Urinary bladder (tissue), 4 donors: ENCODE measurements around the gene GGA2. TPM values are rescaled to one million over a fixed set of nuclear protein-coding genes. Genes with fewer than 3 reads are reported as not detected.

Source experiments
- DNase-seq: peaks from one replicate; pipeline ENCODE4 v3.0.0-alpha.2; 2015; ENCODE audit errors: extremely low spot score
- H3K27ac ChIP-seq: one replicate; pipeline ENCODE4 v1.5.1; 2013; ENCODE audit warnings: low read depth, mild to moderate bottlenecking, moderate library complexity
- H3K36me3 ChIP-seq: one replicate; pipeline ENCODE4 v1.6.1; 2013; ENCODE audit warnings: mild to moderate bottlenecking, moderate library complexity; ENCODE audit not compliant: insufficient read depth
- H3K4me1 ChIP-seq: one replicate; pipeline ENCODE4 v1.6.1; 2013; ENCODE audit warnings: mild to moderate bottlenecking, moderate library complexity; ENCODE audit not compliant: insufficient read depth
- H3K4me3 ChIP-seq: one replicate; pipeline ENCODE4 v1.5.1; 2013; ENCODE audit warnings: low read depth, low read length
- WGBS: extraction: QIAGEN DNeasy Blood & Tissue Kit; methylation state at CpG from one replicate; pipeline ENCODE4 v1.1.7; 2013; 5-methylcytosine and 5-hydroxymethylcytosine counted together
- polyA plus RNA-seq: library from polyadenylated mRNA; stranded (reverse); fragments of 200-250 nt; gene quantifications from one replicate; pipeline ENCODE4 v1.2.3, GENCODE V29; 2013
- small RNA-seq: library from RNA; depleted of rRNA; stranded (forward); fragments of <200 nt; gene quantifications from one replicate; pipeline ENCODE3, GENCODE V24; 2014
- total RNA-seq: library from RNA; depleted of rRNA; stranded (reverse); fragments of >200 nt; gene quantifications from one replicate; pipeline ENCODE4 v1.2.3, GENCODE V29; 2014
- donor health status: healthy with polysubstance abuse.
- donor health status: healthy.

GGA2 gene
- total and polyA plus RNA-seq, 2 donors = 23.4 to 43.7 TPM

GRCh38 chr16:23428351-23428750 lies 81.9 kb downstream of the GGA2 start:
- no peak for DNase-seq
- no peaks in the 10 kb centered on the region for H3K36me3 ChIP-seq
- WGBS = 84% methylated on average over 2 of the region's 2 CpGs
- H3K27ac ChIP-seq = no peak overlapping the region
- H3K4me3 ChIP-seq = no peak overlapping the region
- no peaks in the 10 kb centered on the region for H3K4me1 ChIP-seq

GRCh38 chr16:23424292-23424958 lies 85.9 kb downstream of the GGA2 start:
- Histone ChIP-seq H3K4me3 (no peak overlapping the region), H3K27ac (peak overlapping the region; percentile 32), H3K36me3 (no peaks in the 10 kb centered on the region), H3K4me1 (no peaks in the 10 kb centered on the region)
- DNase-seq = no peak
- 79% methylated on average over 14 of the region's 14 CpGs for WGBS

GRCh38 chr16:23423496-23424049 lies 86.7 kb downstream of the GGA2 start:
- no peaks in the 10 kb centered on the region for H3K4me1 ChIP-seq
- peak; percentile 53 for DNase-seq
- H3K36me3 ChIP-seq = no peaks in the 10 kb centered on the region
- H3K4me3 ChIP-seq = no peak overlapping the region
- peak overlapping the region; percentile 87 for H3K27ac ChIP-seq
- 12% methylated on average over 11 of the region's 11 CpGs for WGBS

- Histone ChIP-seq H3K36me3 (peaks cover 2% of the 10 kb centered on the region), H3K4me3 (no peak overlapping the region), H3K27ac (no peak overlapping the region), H3K4me1 (no peaks in the 10 kb centered on the region)
- WGBS = 72% methylated on average over 5 of the region's 5 CpGs
- no peak for DNase-seq
Observed at GRCh38 chr16:23420011-23420410, 90.3 kb downstream of the GGA2 start.

GRCh38 chr16:23416816-23417215 lies 93.5 kb downstream of the GGA2 start:
- no peak for DNase-seq
- Histone ChIP-seq H3K27ac (no peak overlapping the region), H3K4me1 (no peaks in the 10 kb centered on the region), H3K36me3 (peaks cover 2% of the 10 kb centered on the region), H3K4me3 (no peak overlapping the region)
- WGBS = 91% methylated on average over 7 of the region's 7 CpGs

- WGBS = 93% methylated on average over 6 of the region's 6 CpGs
- Histone ChIP-seq H3K27ac (no peak overlapping the region), H3K36me3 (peaks cover 2% of the 10 kb centered on the region), H3K4me1 (no peaks in the 10 kb centered on the region), H3K4me3 (no peak overlapping the region)
- DNase-seq = no peak
Observed at GRCh38 chr16:23414731-23415130, 95.6 kb downstream of the GGA2 start.

Small RNA genes lying within 50 kb of the gene (small RNA-seq; reads per million reads assigned to genes)
- not detected for gene RF00072

Other genes starting within 250 kb of the GGA2 start
- 3.0 TPM for gene SCNN1B, start 208.2 kb downstream of the GGA2 start, total RNA-seq
- gene SCNN1B, start 208.2 kb downstream of the GGA2 start, polyA plus RNA-seq = 6.0 TPM
- gene COG7, start 57.3 kb downstream of the GGA2 start, total RNA-seq = 25.6 TPM
- 16.6 TPM for gene COG7, start 57.3 kb downstream of the GGA2 start, polyA plus RNA-seq
- 27.5 TPM for gene EARS2, start 46.9 kb upstream of the GGA2 start, total RNA-seq
- 17.7 TPM for gene EARS2, start 46.9 kb upstream of the GGA2 start, polyA plus RNA-seq
- 51.6 TPM for gene UBFD1, start 47.2 kb upstream of the GGA2 start, total RNA-seq
- gene UBFD1, start 47.2 kb upstream of the GGA2 start, polyA plus RNA-seq = 18.0 TPM
- 76.7 TPM for gene NDUFAB1, start 85.8 kb upstream of the GGA2 start, total RNA-seq
- 171 TPM for gene NDUFAB1, start 85.8 kb upstream of the GGA2 start, polyA plus RNA-seq
- gene PALB2, start 130.8 kb upstream of the GGA2 start, total RNA-seq = 9.4 TPM
- 7.0 TPM for gene PALB2, start 130.8 kb upstream of the GGA2 start, polyA plus RNA-seq
- 36.3 TPM for gene DCTN5, start 131.0 kb upstream of the GGA2 start, total RNA-seq
- 35.2 TPM for gene DCTN5, start 131.0 kb upstream of the GGA2 start, polyA plus RNA-seq
- gene PLK1, start 168.4 kb upstream of the GGA2 start, total RNA-seq = 3.5 TPM
- gene PLK1, start 168.4 kb upstream of the GGA2 start, polyA plus RNA-seq = 1.3 TPM
- gene ERN2, start 202.7 kb upstream of the GGA2 start, total RNA-seq = 2.0 TPM
- 4.0 TPM for gene ERN2, start 202.7 kb upstream of the GGA2 start, polyA plus RNA-seq
- 3.0 TPM for gene CHP2, start 244.5 kb upstream of the GGA2 start, total RNA-seq
- 3.4 TPM for gene CHP2, start 244.5 kb upstream of the GGA2 start, polyA plus RNA-seq